Esophagus muscularis mucosa (tissue), 3 donors: ENCODE data around the gene CEP250.

Experiments
- POLR2A ChIP-seq: fragments of 450-650 bp; IDR thresholded peaks from one replicate; pipeline ENCODE4 v1.6.1; 2017; ENCODE audit warnings: antibody characterized with exemption, moderate library complexity, mild to moderate bottlenecking, low read depth
- POLR2AphosphoS5 ChIP-seq, 2 donors: sonication (generic); formaldehyde crosslinking; IDR thresholded peaks; one replicate each; pipeline ENCODE4 v1.6.1; 2017; ENCODE audit warnings: antibody characterized with exemption in 2 of 2
- TF ChIP-seq, protein P1 (sequence below), 3 experiments: fragments of 200-600 bp in 2 of 3; fragments of 450-650 bp in 1 of 3; sonication (generic) in 2 of 3; IDR thresholded peaks; one replicate each; pipeline ENCODE4 v1.5.1; 2017 to 2019; ENCODE audit warnings: antibody characterized with exemption in 3 of 3, mild to moderate bottlenecking in 2 of 3, moderate library complexity in 1 of 3

GRCh38 chr20:35529552-35529951, 74.2 kb downstream of the CEP250 start, which contains the start of gene C20orf173:
- no peak for TF ChIP-seq POLR2A
- TF ChIP-seq, protein P1, sequence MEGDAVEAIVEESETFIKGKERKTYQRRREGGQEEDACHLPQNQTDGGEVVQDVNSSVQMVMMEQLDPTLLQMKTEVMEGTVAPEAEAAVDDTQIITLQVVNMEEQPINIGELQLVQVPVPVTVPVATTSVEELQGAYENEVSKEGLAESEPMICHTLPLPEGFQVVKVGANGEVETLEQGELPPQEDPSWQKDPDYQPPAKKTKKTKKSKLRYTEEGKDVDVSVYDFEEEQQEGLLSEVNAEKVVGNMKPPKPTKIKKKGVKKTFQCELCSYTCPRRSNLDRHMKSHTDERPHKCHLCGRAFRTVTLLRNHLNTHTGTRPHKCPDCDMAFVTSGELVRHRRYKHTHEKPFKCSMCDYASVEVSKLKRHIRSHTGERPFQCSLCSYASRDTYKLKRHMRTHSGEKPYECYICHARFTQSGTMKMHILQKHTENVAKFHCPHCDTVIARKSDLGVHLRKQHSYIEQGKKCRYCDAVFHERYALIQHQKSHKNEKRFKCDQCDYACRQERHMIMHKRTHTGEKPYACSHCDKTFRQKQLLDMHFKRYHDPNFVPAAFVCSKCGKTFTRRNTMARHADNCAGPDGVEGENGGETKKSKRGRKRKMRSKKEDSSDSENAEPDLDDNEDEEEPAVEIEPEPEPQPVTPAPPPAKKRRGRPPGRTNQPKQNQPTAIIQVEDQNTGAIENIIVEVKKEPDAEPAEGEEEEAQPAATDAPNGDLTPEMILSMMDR (IDR thresholded peaks at IDR 0.05) = no peak
- TF ChIP-seq POLR2AphosphoS5 (IDR thresholded peaks at IDR 0.05) = no peak
